Fibroblast of villous mesenchyme (primary cell): ENCODE data around the gene AP2B1. TPM values are rescaled to one million over a fixed set of nuclear protein-coding genes. Genes with fewer than 3 reads are reported as not detected.
"Not testable (repeated sequence)": the region's sequence is repeated elsewhere in the genome, so short reads cannot be mapped to it uniquely, and the experiment has no call there.

ENCODE experiments used
- DNase-seq: peaks from one replicate; pipeline ENCODE4 v3.0.0-alpha.2; 2010; ENCODE audit warnings: low read depth
- H3K4me3 ChIP-seq: 2 replicates; pipeline ENCODE4 v1.5.1; 2011; ENCODE audit warnings: low read depth, mild to moderate bottlenecking, low read length
- total RNA-seq: library from RNA; depleted of rRNA; stranded (reverse); fragments of >200 nt; gene quantifications from 2 replicates; pipeline ENCODE4 v1.2.3, GENCODE V29; 2012
- TF ChIP-seq, protein P1 (sequence below): IDR thresholded peaks from 2 replicates; pipeline ENCODE4 v1.5.1; 2012; ENCODE audit warnings: low read depth, mild to moderate bottlenecking, low read length; ENCODE audit not compliant: insufficient read depth

AP2B1 gene
- total RNA-seq, 1 donor, result 97.6 TPM

DNA sequence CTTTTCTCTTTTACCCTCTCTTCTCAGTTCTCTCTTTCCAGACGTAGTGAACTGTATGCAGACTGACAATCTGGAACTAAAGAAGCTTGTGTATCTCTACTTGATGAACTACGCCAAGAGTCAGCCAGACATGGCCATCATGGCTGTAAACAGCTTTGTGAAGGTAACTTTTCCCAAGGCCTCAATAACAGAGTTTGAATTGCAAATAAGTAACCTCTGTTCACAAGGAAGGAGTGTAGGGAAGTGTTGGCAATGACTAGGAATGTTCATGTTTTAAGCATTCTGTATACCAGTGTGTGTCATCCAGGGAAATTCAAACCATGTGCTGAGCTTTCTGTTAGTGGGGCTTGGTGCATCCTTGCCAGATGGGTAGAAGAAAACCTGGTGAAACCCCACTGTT lies 18.6 kb downstream of the AP2B1 start:
- DNase-seq, result no peak
- TF ChIP-seq, protein P1, sequence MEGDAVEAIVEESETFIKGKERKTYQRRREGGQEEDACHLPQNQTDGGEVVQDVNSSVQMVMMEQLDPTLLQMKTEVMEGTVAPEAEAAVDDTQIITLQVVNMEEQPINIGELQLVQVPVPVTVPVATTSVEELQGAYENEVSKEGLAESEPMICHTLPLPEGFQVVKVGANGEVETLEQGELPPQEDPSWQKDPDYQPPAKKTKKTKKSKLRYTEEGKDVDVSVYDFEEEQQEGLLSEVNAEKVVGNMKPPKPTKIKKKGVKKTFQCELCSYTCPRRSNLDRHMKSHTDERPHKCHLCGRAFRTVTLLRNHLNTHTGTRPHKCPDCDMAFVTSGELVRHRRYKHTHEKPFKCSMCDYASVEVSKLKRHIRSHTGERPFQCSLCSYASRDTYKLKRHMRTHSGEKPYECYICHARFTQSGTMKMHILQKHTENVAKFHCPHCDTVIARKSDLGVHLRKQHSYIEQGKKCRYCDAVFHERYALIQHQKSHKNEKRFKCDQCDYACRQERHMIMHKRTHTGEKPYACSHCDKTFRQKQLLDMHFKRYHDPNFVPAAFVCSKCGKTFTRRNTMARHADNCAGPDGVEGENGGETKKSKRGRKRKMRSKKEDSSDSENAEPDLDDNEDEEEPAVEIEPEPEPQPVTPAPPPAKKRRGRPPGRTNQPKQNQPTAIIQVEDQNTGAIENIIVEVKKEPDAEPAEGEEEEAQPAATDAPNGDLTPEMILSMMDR, result no peak
- no peak overlapping the region for H3K4me3 ChIP-seq

DNA sequence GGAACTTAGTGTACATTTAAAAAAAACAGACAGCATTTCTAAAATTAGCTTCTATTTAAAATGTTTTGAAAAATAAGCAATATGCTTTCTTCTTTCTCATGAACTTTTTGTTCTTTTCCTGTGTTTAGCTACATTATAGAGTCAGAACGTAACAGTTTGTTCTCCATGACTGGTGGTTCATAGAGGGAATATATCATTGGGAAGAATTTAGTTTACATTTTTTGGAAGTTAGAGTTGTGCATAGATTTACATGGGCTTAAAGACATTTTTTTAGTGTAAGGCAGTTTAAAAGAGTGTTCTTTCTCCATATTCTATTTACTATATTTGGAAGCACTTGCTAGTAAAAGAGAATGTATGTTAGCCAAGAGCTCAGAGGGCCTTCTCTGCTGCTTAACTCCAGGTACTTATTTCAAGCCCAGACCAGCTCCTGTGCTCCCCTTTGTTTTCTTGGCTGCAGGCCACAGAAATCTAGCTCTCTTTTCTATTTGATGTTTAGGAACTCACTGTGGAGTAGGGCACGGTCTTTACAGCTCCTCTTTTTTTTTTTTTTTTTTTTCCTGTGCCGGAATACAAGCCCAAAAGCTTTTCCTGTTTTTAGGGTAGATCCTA lies 20.2 kb downstream of the AP2B1 start:
- TF ChIP-seq, protein P1, result no peak
- no peak overlapping the region for H3K4me3 ChIP-seq
- DNase-seq, result peak; percentile 40

DNA sequence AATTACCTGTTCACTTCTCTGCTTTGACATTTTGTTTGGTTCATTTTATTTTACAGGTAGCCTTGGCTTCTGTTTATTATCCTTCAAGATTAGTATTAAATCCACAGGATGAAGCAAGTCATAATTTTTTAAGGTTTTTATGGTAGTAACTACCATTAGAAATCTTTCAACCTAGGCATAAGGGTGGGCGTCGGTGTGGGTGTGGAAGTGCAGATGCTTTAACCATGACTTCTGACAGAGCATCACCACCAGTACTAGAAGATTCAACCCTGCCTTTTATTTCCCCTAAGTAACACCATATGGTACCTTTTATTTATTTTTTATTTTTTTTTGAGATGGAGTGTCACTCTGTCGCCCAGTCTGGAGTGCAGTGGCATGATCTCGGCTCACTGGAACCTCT lies 22.7 kb downstream of the AP2B1 start:
- no peak overlapping the region for H3K4me3 ChIP-seq
- TF ChIP-seq, protein P1, result no peak
- DNase-seq, result no peak

DNA sequence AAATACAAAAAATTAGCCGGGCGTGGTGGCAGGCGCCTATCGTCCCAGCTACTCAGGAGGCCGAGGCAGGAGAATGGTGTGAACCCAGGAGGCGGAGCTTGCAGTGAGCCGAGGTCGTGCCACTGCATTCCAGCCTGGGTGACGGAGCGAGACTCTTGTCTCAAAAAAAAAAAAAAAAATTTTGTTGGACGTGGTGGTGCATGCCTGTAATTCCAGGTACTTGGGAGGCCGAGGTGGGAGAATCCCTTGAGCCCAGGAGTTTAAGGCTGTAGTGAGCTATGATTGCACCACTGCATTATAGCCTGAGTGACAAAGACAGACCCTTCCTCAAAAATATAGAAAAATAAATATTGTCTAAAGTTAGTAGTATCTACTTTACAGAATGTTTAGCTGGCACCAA lies 23.6 kb downstream of the AP2B1 start:
- DNase-seq, H3K4me3 ChIP-seq: not testable (repeated sequence)

DNA sequence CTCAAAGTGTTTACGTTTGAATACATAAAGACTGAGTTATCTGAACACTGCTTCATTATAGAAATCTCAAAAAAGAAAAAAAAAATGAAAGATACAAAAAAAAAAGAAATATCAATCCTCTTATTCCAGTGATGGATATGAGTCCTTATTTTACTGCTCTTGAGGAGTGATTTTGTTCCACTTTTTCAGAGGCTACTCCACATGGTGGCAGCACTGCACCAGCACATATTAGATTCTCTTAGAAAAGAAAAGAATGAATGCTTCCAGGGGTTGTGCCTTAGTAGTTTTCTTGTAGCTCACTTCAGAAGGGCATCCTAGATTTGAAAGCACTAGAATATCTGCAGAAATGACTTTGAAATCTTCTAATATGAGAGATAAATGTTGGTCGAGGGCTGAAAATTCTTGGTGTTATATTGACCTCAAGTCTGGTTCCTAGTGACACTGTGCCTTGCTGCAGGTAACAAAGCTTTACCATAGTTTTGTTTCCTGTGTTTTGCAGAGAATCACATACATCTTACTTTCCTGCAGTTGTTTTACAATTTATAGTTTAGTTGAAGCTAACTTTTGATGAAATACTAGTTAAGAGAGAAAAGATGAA lies 25.9 kb downstream of the AP2B1 start:
- H3K4me3 ChIP-seq, result no peak overlapping the region
- peak; percentile 69 for DNase-seq
- TF ChIP-seq, protein P1, result peak; percentile 75

DNA sequence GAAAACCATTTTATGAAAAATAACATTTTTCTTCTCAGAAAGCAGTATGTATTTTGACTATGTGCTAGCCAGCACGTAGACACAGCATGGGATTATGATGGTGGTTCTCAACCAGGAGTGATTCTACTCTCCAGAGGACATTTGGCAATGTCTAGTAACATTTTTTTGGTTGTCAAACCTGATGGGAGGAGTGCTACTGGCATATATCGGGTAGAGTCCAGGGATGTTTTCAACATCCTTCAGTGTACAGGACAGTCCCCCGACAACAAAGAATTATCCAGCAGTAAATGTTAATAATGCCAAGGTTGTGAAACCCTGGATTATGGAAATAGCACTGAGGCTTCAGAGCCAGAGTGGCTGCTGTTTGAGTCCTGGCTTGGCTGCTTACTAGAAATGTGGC lies 27.7 kb downstream of the AP2B1 start:
- DNase-seq, result no peak
- H3K4me3 ChIP-seq, result no peak overlapping the region
- TF ChIP-seq, protein P1, result no peak

DNA sequence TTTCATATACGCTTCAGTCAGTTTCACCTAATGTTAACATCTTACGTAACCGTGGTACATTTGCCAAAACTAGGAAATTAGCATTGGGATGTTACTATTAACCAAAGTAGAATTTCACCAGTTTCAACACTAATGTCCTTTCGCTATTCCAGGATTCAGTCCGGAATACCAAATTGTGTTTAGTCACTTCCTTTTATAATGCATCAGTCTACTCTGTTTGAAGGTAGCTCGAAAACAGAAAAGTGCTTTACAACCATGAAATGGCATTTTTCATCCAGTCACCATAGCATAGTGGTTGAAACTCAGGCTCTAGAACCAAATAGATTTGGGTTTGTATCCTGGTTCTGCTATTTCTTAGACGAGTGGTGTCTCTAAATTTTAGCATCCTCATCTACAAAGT lies 29.4 kb downstream of the AP2B1 start:
- TF ChIP-seq, protein P1, result no peak
- no peak overlapping the region for H3K4me3 ChIP-seq
- DNase-seq, result no peak
